Measurements from ENCODE around the gene SCIN. TPM values are rescaled to one million over a fixed set of nuclear protein-coding genes. Genes with fewer than 3 reads are reported as not detected.

The SCIN gene
- polyA plus RNA-seq, 4 donors, result 111 to 139 (median 118) TPM

- no peak for DNase-seq (ENCODE audit: low read depth in 4 of 4, low spot score in 3 of 4)
Observed at GRCh38 chr7:12609561-12609960, 39.0 kb downstream of the SCIN start.

GRCh38 chr7:12610899-12611298 lies 40.4 kb downstream of the SCIN start:
- no peak for DNase-seq (ENCODE audit: low read depth in 4 of 4, low spot score in 3 of 4)

GRCh38 chr7:12612622-12613021 lies 42.1 kb downstream of the SCIN start:
- no peak for DNase-seq (ENCODE audit: low read depth in 4 of 4, low spot score in 3 of 4)

- DNase-seq (ENCODE audit: low read depth in 4 of 4, low spot score in 3 of 4), result no peak
Observed at GRCh38 chr7:12619461-12620069, 49.0 kb downstream of the SCIN start.

GRCh38 chr7:12620371-12620770 lies 49.9 kb downstream of the SCIN start:
- DNase-seq (ENCODE audit: low read depth in 4 of 4, low spot score in 3 of 4), result no peak

GRCh38 chr7:12623223-12623622 lies 52.7 kb downstream of the SCIN start:
- no peak for DNase-seq (ENCODE audit: low read depth in 4 of 4, low spot score in 3 of 4)

- DNase-seq (ENCODE audit: low read depth in 4 of 4, low spot score in 3 of 4), result no peak
Observed at GRCh38 chr7:12623885-12624498, 53.5 kb downstream of the SCIN start.

- no peak for DNase-seq (ENCODE audit: low read depth in 4 of 4, low spot score in 3 of 4)
Observed at GRCh38 chr7:12625836-12626235, 55.3 kb downstream of the SCIN start.

GRCh38 chr7:12629816-12630512 lies 59.4 kb downstream of the SCIN start:
- DNase-seq (ENCODE audit: low read depth in 4 of 4, low spot score in 3 of 4), result no peak

GRCh38 chr7:12630513-12630819 lies 59.9 kb downstream of the SCIN start:
- peak in 2 of 4 donors; percentile 42 to 47 for DNase-seq (ENCODE audit: low read depth in 4 of 4, low spot score in 3 of 4)

GRCh38 chr7:12633582-12633981 lies 63.1 kb downstream of the SCIN start:
- DNase-seq (ENCODE audit: low read depth in 4 of 4, low spot score in 3 of 4), result no peak

- DNase-seq (ENCODE audit: low read depth in 4 of 4, low spot score in 3 of 4), result no peak
Observed at GRCh38 chr7:12635830-12636229, 65.3 kb downstream of the SCIN start.

GRCh38 chr7:12637328-12637727 lies 66.8 kb downstream of the SCIN start:
- DNase-seq (ENCODE audit: low read depth in 4 of 4, low spot score in 3 of 4), result no peak

- no peak for DNase-seq (ENCODE audit: low read depth in 4 of 4, low spot score in 3 of 4)
Observed at GRCh38 chr7:12637819-12638592, 67.5 kb downstream of the SCIN start.

GRCh38 chr7:12638851-12639456 lies 68.4 kb downstream of the SCIN start:
- DNase-seq (ENCODE audit: low read depth in 4 of 4, low spot score in 3 of 4), result no peak

GRCh38 chr7:12640299-12641096 lies 70.0 kb downstream of the SCIN start:
- DNase-seq (ENCODE audit: low read depth in 4 of 4, low spot score in 3 of 4), result no peak

GRCh38 chr7:12641196-12641595 lies 70.7 kb downstream of the SCIN start:
- no peak for DNase-seq (ENCODE audit: low read depth in 4 of 4, low spot score in 3 of 4)

GRCh38 chr7:12642508-12642907 lies 72.0 kb downstream of the SCIN start:
- no peak for DNase-seq (ENCODE audit: low read depth in 4 of 4, low spot score in 3 of 4)

- DNase-seq (ENCODE audit: low read depth in 4 of 4, low spot score in 3 of 4), result no peak
Observed at GRCh38 chr7:12643001-12643643, 72.6 kb downstream of the SCIN start.

GRCh38 chr7:12643644-12644043 lies 73.1 kb downstream of the SCIN start:
- no peak for DNase-seq (ENCODE audit: low read depth in 4 of 4, low spot score in 3 of 4)
